GM19452 (cell line): ENCODE results near the gene MGAT5.
"Not testable (repeated sequence)": the region's sequence is repeated elsewhere in the genome, so short reads cannot be mapped to it uniquely, and the experiment has no call there.

Source experiments
- ATAC-seq: cut with Tn5 transposase; IDR thresholded peaks from one replicate; pipeline ENCODE4 v1.9.1; 2021; ENCODE audit not compliant: unreplicated experiment

The MGAT5 gene

DNA sequence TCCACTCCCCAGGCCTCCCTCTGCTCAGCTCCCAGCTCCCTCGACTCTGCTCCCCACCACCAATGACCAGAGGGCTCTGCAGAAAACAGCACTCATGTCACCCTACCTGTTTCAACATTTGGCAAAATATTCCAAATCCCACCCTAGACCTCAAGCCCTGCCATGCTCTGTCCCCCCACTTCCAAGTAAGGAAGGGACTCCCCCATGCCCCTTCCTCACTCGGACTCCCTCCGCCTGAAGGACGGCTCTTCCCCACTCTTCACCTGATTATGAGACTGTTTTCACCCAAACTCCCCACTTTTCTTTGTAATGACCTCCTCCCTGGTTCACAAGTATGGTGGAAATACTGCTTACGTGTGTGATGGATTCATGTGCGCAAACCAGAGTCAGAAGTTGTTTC, 208.4 kb downstream of the MGAT5 start:
- ATAC-seq: no peak

DNA sequence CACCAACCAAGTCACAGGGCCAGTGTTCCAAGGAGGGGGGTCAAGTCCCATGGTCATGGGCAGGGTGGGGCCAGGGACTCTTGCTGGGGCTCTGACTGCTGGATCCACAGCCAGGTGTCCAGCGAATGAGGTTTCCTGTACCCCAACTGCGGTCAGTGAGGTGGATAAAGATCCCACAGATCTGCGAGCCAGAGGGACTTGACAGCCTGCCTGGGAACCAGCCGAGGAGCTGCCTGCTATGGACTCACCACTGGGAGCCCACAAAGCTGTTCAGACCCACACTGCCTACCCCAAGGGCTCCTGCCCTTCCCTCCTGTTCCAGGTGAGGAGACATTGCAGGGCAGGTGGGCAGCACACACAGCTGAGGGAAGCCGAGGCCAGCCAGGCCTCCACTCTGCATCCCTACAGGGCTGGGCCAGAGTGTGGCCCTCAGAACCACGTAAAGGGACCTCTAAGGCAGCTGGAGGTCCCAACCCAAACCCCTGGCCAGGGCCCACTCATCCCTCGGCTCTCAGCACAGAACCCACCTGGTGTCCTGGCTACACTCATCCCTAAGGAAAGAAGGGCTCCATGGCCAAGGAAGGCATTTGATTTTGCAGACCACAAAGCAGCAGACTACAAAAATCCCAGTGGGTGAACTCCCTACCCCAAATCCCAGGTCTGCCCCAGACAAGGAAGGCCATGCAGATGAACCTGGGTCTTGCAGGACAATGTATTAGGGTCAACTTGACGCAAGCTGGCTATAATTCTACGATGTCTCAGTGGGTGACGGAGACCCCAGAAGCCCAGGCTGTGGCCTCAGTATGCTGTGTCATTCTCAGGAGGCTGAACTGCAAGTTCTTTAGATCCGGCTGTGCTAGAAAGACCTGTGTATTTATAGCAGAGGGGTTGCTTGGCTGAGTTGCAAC, 209.2 kb downstream of the MGAT5 start:
- ATAC-seq: no peak

DNA sequence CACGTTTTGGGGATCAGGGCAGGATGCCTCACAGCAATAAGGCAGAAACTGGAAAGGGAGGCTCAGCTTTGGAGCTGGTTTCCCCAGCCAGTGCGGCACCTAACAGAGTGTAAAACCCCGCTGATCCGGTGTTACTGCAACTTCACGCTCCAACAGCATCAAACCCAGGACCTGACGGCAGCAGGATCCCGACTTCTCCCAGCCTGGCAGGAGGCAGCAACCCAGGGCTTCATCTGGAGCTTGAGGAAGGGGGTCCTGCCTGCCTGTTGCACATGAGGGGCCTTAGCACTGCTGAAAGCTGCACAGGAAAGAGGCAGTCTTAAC, 209.8 kb downstream of the MGAT5 start:
- no peak for ATAC-seq

DNA sequence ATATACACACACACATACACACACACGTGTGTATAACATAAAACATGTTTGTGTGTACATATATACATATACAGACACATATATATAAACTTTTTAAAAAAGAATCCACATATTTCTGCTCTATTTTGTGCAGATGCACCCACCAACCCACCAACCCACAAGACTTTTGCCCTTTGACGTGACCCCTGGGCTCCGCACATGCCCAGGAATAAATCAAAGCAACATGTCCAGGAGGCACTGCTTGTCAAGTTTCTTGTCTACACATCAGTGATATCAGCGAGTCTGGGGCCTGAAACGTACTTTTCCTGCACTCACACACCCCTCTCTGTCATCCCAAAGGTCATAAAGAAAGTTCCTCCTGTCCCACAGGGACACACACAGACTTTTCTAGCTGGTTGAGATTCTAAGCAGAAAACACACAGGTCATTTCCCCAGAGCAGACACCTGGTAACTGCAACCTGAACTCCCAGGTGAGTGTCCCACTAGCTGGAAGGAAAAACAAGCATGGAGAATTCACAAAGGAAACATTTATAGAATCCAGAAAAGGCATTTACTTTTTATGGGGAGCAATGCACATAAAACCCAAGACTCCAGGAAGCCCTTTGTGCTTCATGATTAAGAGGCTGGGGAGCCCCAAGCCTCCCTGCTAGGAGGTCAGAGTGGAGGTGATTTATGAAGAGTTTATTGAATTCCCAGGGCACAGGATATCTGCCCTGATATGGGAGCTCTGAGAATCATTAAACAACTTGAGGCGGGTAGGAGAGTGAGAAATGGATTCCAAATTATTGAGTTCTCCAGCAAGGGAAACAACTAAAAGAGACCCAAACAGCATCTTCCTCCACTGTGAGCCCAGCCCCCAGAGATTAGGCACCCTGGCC, 211.6 kb downstream of the MGAT5 start:
- no peak for ATAC-seq

DNA sequence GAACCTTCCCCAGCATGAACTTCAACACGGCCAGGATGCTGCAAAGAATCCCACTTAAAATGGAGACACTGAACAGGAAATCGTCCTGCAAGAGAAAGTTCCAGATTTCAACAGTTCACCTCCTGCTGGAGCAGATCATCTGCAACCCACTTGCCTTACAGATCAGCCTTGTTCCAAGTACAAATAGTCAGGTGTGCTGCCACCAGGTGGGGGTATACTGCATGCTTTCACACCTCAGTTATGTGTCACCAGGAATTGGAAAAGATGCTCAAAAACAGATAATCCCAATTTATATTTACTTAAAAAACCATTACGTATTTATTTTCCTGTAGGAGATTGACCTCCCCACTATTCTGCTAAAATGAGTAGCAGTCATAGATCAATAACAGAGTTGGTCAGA, 212.3 kb downstream of the MGAT5 start:
- no peak for ATAC-seq

DNA sequence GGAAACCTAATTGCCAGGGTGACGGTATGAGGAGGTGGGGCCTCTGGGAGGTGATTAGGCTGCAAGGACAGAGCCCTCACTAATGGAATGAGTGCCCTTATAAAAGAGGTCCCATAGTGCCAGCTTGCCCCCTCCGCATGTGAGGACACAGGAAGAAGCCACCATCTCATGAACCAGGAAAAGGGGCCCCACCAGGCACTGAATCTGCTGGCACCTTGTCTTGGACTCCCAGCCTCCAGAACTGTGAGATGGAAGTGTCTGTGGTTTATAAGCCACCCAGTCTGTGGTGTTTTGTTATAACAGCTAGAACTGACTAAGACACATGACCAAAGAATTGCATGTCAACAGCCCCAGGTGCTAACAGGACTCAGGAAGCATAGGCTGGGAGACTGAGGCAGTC, 214.3 kb downstream of the MGAT5 start:
- no peak for ATAC-seq

DNA sequence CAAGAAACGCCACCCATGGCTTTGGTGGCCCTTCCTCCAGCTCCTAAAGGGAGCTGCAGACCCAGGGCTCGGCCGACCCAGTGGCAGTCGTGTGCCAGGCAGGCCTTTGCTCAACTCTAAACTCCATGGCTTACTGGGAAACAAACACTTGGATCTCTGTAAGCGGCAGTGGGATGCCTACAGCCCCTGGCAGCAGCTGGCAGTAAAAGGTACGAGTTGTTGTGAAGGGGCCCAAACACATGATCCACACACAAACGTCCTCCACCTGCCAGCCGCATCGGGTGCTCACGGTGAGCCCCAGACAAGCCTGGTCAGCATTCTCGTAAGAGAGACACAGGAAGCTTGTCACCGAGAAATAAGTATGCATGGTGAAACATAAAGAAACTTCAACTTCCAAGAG, 214.9 kb downstream of the MGAT5 start:
- ATAC-seq: no peak

DNA sequence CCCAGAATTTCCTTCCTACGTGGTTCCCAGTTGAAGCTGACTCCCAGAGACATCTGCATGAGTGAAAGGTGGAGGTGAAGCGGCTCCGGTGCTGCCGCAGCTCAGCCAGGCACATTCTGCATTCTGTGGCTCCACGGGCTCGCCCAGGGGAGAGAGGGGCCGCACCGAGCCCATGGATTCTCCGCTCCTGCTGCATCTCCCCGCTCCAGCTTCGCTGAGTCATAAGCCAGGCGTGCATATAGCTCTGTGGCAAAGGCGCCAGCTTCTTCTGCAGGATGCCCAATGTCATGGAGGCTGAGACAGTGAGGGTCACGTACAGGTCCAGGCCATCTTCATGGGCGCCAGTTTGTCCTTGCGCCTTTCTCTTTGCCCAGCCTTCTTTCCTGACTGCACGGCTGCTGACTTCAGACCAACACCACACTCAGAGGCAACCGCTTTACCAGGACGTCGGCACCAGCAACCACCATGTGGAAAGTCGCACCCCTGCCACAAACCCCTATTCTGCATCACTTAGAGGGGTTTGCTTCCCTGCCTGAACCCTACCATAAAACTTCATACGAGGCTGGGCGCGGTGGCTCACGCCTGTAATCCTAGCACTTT, 215.7 kb downstream of the MGAT5 start:
- no peak for ATAC-seq

DNA sequence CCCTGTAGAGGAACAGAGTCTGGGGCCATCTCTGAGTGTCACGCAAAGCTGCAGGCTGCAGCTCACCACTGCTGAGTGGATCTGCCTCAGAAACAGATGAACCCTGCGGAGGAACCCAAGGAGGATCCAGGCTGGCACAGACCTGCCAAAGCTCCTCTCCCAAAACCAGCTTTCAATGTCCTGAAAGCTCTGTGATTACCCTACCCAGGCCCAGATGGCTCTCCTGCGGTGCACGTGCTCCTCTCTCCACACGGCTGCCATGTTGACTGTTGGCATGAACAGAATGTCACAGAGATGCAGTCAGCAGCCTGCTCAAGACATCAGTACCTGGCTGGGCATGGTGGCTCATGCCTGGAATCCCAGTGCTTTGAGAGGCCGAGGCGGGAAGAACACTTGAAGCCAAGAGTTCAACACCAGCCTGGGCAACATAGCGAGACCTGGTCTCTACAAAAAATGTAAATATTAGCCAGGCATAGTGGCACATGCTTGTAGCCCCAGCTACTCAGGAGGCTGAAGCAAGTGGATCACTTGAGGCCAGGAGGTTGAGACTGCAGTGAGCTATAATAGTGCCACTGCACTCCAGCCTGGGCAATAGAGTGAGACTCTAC, 216.8 kb downstream of the MGAT5 start:
- ATAC-seq: no peak

DNA sequence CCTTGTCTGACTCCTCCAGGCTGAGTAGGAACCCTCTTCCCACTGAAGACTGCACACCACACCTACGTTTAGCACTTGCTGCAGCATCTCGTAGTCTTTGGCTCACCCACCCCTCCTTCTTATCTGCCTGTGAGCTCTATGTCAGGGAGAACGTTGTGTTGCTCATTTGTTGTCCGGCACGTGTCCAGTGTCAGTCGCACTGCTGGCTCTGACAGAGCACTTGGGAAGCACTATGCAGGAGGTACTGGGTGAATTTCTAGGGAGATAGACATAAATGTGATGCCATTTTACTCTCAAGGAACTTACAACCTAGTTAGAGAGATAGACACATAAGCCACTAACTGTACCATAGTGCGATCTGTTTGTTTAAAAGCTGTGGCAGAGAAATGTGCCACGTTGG, 223.1 kb downstream of the MGAT5 start:
- ATAC-seq: not testable (repeated sequence)

DNA sequence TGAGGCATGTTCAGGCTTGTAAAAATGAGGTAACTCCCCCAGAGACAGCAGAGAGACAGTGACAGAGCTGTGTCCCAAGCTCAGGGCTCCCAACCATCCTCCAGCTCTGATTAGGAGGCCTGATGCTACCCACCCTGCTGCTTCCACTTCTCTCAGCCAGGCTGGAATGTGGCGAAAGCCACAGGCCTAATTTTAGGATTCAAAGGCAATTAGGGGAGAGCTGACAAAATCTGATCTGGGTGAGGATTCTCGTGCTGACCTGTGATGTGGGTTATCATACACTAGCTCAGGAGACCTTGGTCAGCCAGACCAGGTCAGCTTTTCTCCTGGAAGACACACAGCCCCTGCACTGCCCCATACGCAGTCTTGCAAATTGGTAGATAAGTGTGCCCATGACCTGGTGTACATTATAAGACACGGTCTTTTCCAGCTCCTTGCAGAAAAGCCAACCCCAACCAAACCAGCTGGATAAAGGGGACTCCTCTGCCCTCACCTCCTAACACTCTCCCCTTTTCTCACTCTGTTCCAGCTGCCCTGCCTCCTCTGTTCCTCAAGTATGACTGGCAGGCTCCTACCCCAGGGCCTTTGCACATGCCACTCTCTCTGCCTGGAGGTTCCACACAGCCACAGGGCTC, 225.9 kb downstream of the MGAT5 start:
- ATAC-seq: no peak

DNA sequence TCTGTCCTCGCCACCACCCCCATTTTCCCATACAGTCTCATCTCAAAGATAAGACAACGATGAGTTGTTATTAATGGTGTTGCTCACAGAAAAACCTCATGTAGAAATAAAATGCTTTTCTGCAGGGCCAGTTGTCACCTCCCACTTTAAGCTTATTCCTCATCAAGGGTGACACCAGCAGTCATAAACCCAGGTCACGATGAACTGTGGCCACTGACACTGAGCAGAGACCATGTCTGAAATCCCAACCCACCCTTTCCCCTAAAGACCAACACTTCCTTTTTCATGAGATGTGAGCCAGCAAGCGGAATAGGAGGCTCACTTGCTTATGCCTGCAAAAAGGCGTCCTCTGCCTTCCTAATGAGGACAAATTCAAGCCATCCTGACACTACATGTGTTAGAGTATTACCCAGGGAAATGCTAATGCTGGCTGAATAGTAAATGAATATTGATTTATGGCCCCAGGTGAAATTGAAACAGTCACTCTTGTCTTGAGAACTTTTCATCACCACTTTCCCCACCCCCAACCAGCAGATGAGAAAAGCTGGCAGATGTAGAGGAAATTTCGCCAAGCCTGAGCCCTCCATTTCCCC, 228.4 kb downstream of the MGAT5 start:
- ATAC-seq: no peak

DNA sequence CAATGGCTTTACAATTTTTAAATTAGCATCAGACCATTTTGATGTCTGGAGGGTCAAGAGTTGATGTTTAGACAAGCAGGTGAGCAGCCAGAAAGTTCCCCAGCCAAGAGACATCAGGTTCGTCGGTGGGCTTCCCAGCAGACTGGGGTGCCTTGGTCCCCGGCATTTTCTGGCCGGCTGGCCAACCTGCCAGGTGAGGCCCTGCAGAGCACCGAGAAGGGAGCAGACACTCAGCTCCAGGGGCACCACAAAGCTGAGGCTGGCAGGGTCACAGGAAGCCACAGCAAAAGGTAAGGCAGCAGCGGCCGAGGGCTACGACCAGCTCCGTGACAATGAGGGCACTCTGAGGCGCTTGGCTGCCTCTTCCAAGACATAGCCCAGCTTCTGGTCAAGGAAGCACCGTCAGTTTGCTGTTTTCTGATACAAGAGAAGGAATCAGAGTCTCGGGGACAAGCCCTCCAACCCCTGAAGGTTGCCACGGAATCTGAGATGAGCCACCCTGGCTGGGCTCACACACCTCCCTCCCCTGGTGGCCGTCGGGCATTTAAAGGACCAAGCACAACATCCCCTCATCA, 229.0 kb downstream of the MGAT5 start:
- ATAC-seq: no peak

DNA sequence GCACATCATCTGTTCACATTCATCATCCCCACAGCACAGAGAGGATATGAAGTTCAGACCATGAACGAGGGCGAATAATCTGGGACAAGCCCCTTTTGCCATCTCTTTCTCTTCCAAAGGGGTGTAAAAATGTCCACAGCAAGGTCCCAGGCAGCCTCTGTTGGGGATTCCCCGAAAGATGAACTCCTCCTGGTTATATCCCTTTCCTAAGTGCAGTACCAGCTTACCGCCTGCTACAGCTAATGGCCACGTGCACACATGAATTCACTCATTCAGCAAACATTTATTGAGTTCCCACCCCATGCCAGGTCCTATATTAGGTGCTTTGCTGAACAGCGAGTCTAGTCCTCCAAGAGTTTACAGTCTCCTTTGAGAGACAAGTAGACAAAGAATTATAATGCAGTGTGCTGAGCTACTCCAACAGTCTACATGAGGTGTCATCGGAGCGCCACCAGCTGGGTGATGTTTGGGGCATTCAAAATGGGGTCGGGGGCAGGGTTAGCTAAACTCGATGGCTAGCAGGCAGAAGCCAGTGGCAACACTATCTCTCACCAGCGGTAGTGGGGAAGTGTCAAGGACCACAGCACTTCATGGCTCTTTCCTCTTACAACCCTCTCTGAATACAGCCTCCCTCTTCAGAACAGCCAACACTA, 236.0 kb downstream of the MGAT5 start:
- no peak for ATAC-seq

DNA sequence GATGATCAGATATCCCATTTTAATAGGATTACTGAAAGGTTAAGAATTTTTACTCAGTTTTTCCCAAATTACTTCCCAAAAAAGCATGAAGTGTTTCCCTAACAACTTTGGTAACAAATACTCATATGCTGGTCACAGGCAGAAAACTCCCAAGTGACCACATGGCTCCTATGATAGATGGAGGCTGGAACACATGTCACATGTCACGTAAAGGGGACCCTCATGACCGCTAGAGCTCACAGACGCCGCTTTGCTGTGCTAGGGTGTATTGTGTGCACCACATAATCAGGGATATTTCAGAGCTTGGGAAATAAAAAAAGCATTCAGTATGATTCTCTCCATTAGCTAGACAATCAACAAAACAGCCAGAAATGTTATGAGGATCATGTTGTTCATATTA, 236.7 kb downstream of the MGAT5 start:
- no peak for ATAC-seq

DNA sequence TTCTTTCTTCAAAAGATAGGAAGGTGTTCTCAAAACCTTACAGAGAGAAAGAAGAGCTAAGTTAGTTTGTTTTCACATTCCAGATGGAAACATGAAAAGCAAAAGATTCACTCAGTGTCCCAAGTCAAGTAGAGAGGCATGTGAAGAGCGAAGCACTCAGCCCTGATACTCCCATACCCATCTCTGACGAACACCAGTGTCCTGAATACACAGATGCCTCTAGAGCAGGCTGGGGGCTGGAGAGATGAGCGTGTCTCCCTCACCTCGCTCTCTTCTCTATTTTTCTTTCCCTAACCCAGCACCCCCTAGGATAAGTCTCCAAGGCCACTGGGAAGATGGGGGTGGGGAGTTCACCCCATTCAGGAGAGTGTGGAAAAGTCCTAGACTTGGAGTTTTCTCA, 237.2 kb downstream of the MGAT5 start:
- no peak for ATAC-seq

DNA sequence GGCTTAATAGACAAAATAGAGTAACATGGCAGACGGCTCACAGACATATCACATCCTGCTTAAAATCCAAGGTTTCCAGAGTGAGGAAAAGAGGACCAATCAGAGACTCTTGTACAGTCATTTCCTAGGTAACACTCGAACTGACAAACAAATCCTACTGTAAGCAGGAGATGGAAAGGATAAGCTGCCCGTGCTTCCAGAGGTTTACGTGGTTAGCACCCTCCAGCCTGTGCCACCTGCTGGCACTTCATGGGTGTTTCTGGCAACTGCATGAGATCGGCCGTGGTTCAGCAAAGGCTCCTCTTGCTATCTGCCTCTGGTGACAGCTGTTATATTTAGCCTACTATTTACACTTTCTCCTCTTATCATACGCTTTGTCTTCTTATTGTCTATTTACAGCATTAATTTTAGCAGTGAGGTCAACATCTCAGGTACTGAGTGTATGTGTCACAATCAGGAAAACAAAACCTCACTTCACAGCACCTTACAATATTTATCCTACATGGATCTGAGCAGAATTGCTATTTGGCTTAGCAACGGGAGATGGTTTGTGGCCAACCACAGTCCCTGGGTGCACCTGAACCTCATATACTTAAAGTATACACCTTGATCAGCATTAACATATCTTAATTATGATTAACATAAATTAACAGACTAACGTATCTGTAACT, 238.0 kb downstream of the MGAT5 start:
- ATAC-seq: no peak

DNA sequence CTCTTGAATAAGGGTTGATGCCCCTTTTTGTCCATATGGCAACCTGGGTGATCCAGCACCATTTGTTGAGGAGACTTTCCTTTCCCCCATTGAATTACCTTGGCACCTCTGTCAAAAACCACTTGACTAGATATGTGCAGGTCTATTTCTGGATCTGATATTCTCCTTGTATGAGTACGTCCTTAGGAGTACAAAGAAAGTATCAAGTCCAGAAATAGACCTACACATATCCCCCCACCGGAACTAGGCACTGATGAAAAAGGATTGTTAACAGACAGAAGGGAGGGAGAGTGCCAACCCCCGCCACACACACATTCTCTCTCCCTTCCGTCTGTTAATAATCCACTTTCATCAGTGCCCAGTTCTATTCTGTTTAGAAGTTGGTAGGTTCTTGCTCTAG, 239.9 kb downstream of the MGAT5 start:
- no peak for ATAC-seq

DNA sequence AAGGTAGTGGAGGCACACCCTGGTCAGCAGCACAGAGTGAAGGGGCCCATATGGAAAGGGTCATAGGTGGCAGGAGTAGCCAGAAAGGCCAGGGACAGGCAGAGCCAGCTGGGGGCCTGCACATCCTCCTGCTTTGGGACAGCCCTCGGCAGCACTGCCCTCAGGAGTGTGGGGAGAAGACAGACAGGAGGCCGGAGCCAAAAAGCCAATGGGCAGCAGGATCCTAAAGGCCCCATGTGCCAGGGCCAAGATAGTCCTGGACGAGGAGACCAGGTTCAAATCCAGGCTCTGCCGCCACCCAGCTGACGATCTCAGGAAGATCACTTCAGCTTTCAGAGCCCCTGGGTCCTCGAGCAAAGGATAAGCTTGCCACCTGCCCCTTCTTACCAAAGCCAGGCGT, 244.8 kb downstream of the MGAT5 start:
- ATAC-seq: no peak
